Left lung (tissue), 10 donors: ENCODE results near the gene CLIC5. TPM values are rescaled to one million over a fixed set of nuclear protein-coding genes. Genes with fewer than 3 reads are reported as not detected.
"Not testable (repeated sequence)": the region's sequence is repeated elsewhere in the genome, so short reads cannot be mapped to it uniquely, and the experiment has no call there.

Experiments used
- ATAC-seq: fragments of 200-7000 bp; cut with Tn5 transposase; one replicate; pipeline ENCODE4 v1.9.1; 2020; ENCODE audit warnings: moderate library complexity
- DNase-seq, 4 donors: peaks; one replicate each; pipeline ENCODE4 v3.0.0-alpha.2; 2013 to 2020
- H3K27ac ChIP-seq, 2 donors: fragments of 200-600 bp; sonication (generic) in 1 of 2; one replicate each; pipeline versions ENCODE4 v1.5.0 to v1.8.0; 2020 to 2021
- H3K27me3 ChIP-seq, 2 donors: fragments of 200-600 bp; sonication (generic) in 1 of 2; one replicate each; pipeline versions ENCODE4 v1.5.0 to v1.8.0; 2020 to 2021
- H3K36me3 ChIP-seq, 2 donors: fragments of 200-600 bp; sonication (generic) in 1 of 2; one replicate each; pipeline versions ENCODE4 v1.5.0 to v1.8.0; 2020 to 2021
- H3K4me1 ChIP-seq, 2 donors: fragments of 200-600 bp; one replicate each; pipeline ENCODE4 v1.8.0; 2021
- H3K4me3 ChIP-seq, 2 donors: fragments of 200-600 bp; sonication (generic) in 1 of 2; one replicate each; pipeline versions ENCODE4 v1.5.0 to v1.8.0; 2020 to 2021; ENCODE audit warnings: mild to moderate bottlenecking in 1 of 2
- H3K9me3 ChIP-seq, 2 donors: fragments of 200-600 bp; sonication (generic) in 1 of 2; one replicate each; pipeline versions ENCODE4 v1.5.0 to v1.8.0; 2020 to 2021
- CTCF ChIP-seq, 2 donors: fragments of 200-600 bp; sonication (generic) in 1 of 2; IDR thresholded peaks; one replicate each; pipeline versions ENCODE4 v1.5.0 to v1.8.0; 2021; ENCODE audit warnings: antibody characterized with exemption in 2 of 2
- intact Hi-C, 2 donors: fragments of 100-400 bp; cut with DNase I; formaldehyde crosslinking; loops; one replicate each; pipeline versions ENCODE4 v1.11.2 to v1.14.2; 2022
- polyA plus RNA-seq, 6 donors: library from polyadenylated mRNA; unstranded; fragments of 120-200 nt; gene quantifications; one replicate each; pipeline ENCODE4 v1.2.1, GENCODE V29; 2013; ENCODE audit not compliant: insufficient read length in 6 of 6
- total RNA-seq, 2 donors: library from RNA; stranded (reverse); fragmentation: NEBNext Ultra II Directional; extraction: Animal tissue kit (Norgen Biotek cat#: 25700); gene quantifications; one replicate each; pipeline ENCODE4 v1.2.1, GENCODE V29; 2021
- donor health status: DM: no; HTN: yes; CAD: no.
- donor health status: DM: no; HTN: no; CAD: no.

Gene CLIC5
- total and polyA plus RNA-seq, 8 donors: 8.8 to 179 (median 10.2) TPM

DNA sequence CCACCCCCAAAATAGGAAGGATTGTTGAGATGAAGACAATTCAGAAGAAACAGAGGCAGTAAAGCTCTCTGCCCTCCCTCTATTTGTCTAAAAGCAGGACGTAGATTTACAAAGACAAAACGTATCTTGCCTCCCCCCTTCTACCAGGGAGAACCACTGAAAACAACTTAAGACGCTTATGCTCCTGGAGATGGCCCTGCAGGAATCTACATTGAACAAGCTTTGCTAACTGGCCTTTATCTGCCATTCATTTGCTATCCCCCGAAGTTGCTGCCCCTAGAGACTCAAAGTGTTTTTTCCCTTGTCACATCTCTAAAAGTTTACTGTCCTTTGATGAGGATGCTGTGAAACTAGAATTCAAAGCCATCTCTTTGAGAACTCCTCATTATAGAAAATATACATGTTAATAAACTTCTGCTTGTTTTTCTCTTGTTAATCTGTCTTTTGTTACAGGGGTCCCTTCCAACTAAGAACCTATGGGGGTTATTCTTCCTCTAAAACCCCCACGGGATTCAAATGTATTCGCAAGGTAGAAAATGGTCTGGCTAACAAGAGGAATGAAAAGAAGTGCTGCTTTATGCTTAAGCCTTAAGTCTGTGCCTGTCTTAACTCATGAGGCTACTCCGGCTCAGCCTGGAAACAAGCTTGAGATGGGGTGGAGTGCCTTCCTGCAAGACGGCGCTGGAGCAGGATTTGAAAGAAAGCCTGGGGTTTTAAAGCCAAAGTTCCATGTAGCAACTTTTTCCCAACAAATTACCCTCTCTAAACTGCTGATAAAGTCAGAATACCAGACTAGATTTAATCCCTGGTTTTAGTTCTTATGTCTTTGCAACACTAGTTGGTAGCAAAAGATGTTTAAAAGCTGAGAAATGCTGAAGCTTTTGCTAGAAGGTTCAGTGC is 88.0 kb downstream of the CLIC5 start:
- Histone ChIP-seq H3K9me3 (no peaks in the 10 kb centered on the region), H3K4me3 (no peak overlapping the region), H3K27me3 (no peaks in the 10 kb centered on the region), H3K36me3 (no peaks in the 10 kb centered on the region), H3K27ac (no peak overlapping the region), H3K4me1 (peaks cover 0 to 4% of the 10 kb centered on the region in 2 donors)
- no peak for ATAC-seq
- TF ChIP-seq CTCF (IDR thresholded peaks at IDR 0.05): no peak
- intact Hi-C loops: loop anchor here in 1 of 2 donors (10.0 kb wide), 1 partner anchor 1293 kb away; no protein-coding TSS in a partner anchor
- DNase-seq: peak in 1 of 4 donors; percentile 4

DNA sequence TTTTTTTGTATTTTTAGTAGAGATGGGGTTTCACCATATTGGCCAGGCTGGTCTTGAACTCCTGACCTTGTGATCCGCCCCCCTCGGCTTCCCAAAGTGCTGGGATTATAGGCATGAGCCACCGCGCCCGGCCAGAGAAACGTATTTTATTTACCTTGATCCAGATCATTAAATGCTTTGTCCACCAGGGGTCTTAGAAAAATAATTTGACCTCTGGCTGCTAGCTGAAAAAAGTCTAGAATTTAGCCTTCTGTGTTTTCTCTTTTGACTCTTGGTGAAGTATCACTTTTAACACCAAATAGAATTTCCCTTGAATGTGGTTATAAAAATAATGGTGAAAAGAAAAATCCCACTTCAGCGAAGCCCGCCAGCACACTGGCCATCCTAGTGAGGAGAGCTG is 89.2 kb downstream of the CLIC5 start:
- not testable (repeated sequence) for H3K9me3 ChIP-seq, H3K27ac ChIP-seq, DNase-seq, H3K27me3 ChIP-seq, H3K4me3 ChIP-seq, H3K36me3 ChIP-seq, ATAC-seq, H3K4me1 ChIP-seq
- intact Hi-C loops: loop anchor here in 1 of 2 donors (10.0 kb wide), 1 partner anchor 1292 kb away; no protein-coding TSS in a partner anchor

DNA sequence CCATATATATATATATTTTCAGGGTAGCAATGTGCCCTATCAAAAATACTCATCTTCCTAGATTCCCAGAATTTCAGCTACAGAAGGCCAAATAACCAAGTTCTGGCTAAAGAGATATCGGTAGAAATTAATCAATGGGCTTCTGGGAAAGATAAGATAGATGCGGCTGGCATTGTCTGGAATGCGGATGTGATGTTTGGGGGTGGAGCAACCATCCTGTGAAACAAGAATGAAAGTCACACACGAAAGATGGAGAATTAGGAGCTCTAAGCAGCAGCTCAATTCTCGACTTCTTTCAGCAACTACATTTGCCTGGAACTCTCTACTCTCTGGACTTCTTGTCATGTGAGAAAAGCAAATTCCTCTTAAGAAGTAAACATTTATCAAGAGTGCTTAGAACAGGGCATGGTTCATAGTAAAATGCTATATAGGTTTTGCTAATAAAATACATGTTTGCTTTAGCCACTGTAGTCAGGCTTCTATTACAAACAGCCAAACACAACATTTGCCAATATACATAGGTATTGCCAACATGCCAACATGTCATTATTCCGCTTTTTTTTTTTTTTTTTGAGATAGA is 90.8 kb downstream of the CLIC5 start:
- no peak for TF ChIP-seq CTCF (IDR thresholded peaks at IDR 0.05)
- no peaks in the 10 kb centered on the region for H3K27me3 ChIP-seq
- H3K36me3 ChIP-seq: no peaks in the 10 kb centered on the region
- H3K9me3 ChIP-seq: no peaks in the 10 kb centered on the region
- intact Hi-C loops: loop anchor here in 1 of 2 donors (10.0 kb wide), 1 partner anchor 1290 kb away; no protein-coding TSS in a partner anchor
- H3K27ac ChIP-seq: no peak overlapping the region
- H3K4me1 ChIP-seq: no peaks in the 10 kb centered on the region
- H3K4me3 ChIP-seq: no peak overlapping the region
- peak in 1 of 4 donors; percentile 10 for DNase-seq
- peak; percentile 66 for ATAC-seq

- no peak overlapping the region for H3K4me3 ChIP-seq
- H3K9me3 ChIP-seq: no peaks in the 10 kb centered on the region
- H3K36me3 ChIP-seq: no peaks in the 10 kb centered on the region
- H3K27me3 ChIP-seq: no peaks in the 10 kb centered on the region
- no peak for DNase-seq
- peak; percentile 17 for ATAC-seq
- no peak for TF ChIP-seq CTCF (IDR thresholded peaks at IDR 0.05)
- intact Hi-C loops: loop anchor here in 1 of 2 donors (10.0 kb wide), 1 partner anchor 1289 kb away; no protein-coding TSS in a partner anchor
- H3K4me1 ChIP-seq: no peaks in the 10 kb centered on the region
- H3K27ac ChIP-seq: no peak overlapping the region
Observed at GRCh38 chr6:45923831-45924391, 91.7 kb downstream of the CLIC5 start.

DNA sequence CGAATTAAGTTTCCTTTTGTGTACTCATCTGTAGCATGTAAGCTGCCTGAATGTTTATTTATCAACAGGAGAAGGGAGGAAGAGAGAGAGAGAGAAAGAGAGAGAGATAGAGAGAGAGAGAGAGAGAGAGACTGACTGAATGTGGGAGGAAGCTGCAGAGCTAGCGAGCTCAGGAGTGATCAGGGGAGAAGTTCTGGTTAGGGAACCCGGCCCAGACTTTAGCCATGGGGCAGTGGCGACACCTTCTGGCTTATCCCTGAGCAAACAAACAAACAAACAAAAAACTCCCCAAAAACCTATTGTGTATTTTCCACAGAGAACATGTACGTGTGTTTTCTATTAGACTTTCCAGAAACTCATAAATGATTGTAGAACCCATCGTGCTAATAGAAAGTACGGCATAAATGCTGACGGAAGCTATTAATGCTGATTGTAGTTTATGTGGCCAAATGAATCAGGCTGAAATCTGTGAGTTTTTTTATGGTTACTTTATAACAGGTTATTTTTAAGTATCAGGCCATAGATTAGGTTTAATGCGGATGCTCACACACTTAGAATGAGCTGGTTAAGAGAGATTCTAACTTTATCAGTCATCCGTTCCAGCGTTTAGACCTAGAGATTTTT is 92.8 kb downstream of the CLIC5 start:
- intact Hi-C loops: loop anchor here in 1 of 2 donors (10.0 kb wide), 1 partner anchor 1288 kb away; no protein-coding TSS in a partner anchor
- H3K36me3 ChIP-seq: no peaks in the 10 kb centered on the region
- H3K27ac ChIP-seq: no peak overlapping the region
- no peaks in the 10 kb centered on the region for H3K27me3 ChIP-seq
- H3K9me3 ChIP-seq: no peaks in the 10 kb centered on the region
- H3K4me1 ChIP-seq: no peaks in the 10 kb centered on the region
- ATAC-seq: peak; percentile 72
- DNase-seq: peak in 3 of 4 donors; percentile 65 to 76 (median 72)
- no peak overlapping the region for H3K4me3 ChIP-seq
- TF ChIP-seq CTCF (IDR thresholded peaks at IDR 0.05): peak; percentile 26 to 42
